HG02588 (cell line): ENCODE data around the gene MS4A18.
"Not testable (repeated sequence)": the region's sequence is repeated elsewhere in the genome, so short reads cannot be mapped to it uniquely, and the experiment has no call there.

Experiments
- ATAC-seq: cut with Tn5 transposase; IDR thresholded peaks from one replicate; pipeline ENCODE4 v1.9.1; 2021; ENCODE audit warnings: mild to moderate bottlenecking, moderate library complexity; ENCODE audit not compliant: unreplicated experiment

The MS4A18 gene

GRCh38 chr11:60724420-60724819 lies at the start of gene MS4A18:
Gene MS4A18 (plus strand): TSS chr11:60724720.
- no peak for ATAC-seq

- ATAC-seq: not testable (repeated sequence)
Measured at GRCh38 chr11:60678231-60678630, 46.3 kb upstream of the MS4A18 start.

GRCh38 chr11:60679879-60680278 lies 44.6 kb upstream of the MS4A18 start:
- no peak for ATAC-seq

- ATAC-seq: no peak
Measured at GRCh38 chr11:60680455-60681119, 43.9 kb upstream of the MS4A18 start.

- not testable (repeated sequence) for ATAC-seq
Measured at GRCh38 chr11:60684541-60684848, 40.0 kb upstream of the MS4A18 start.

- no peak for ATAC-seq
Measured at GRCh38 chr11:60691661-60692060, 32.9 kb upstream of the MS4A18 start.

GRCh38 chr11:60699284-60699691 lies 25.2 kb upstream of the MS4A18 start, which contains the start of gene MS4A8:
Gene MS4A8 (plus strand): TSS chr11:60699612. CDS start chr11:60700861, 1,249 bp downstream.
- no peak for ATAC-seq

GRCh38 chr11:60699936-60700335 lies 24.6 kb upstream of the MS4A18 start:
- ATAC-seq: no peak

- ATAC-seq: no peak
Measured at GRCh38 chr11:60700689-60701468, 23.6 kb upstream of the MS4A18 start.

- ATAC-seq: no peak
Measured at GRCh38 chr11:60701469-60701818, 23.1 kb upstream of the MS4A18 start.

- no peak for ATAC-seq
Measured at GRCh38 chr11:60703374-60703773, 21.1 kb upstream of the MS4A18 start.

GRCh38 chr11:60705895-60706294 lies 18.6 kb upstream of the MS4A18 start:
- no peak for ATAC-seq

GRCh38 chr11:60706931-60707330 lies 17.6 kb upstream of the MS4A18 start:
- no peak for ATAC-seq

- no peak for ATAC-seq
Measured at GRCh38 chr11:60710482-60710881, 14.0 kb upstream of the MS4A18 start.

GRCh38 chr11:60711276-60711675 lies 13.2 kb upstream of the MS4A18 start:
- ATAC-seq: no peak

- ATAC-seq: not testable (repeated sequence)
Measured at GRCh38 chr11:60713423-60713822, 11.1 kb upstream of the MS4A18 start.

GRCh38 chr11:60717956-60718355 lies 6.6 kb upstream of the MS4A18 start:
- ATAC-seq: no peak

- no peak for ATAC-seq
Measured at GRCh38 chr11:60718524-60719316, 5.8 kb upstream of the MS4A18 start.

GRCh38 chr11:60719391-60719790 lies 5.1 kb upstream of the MS4A18 start:
- no peak for ATAC-seq

GRCh38 chr11:60720460-60720859 lies 4.1 kb upstream of the MS4A18 start:
- ATAC-seq: no peak

GRCh38 chr11:60725592-60725991 lies 1.1 kb downstream of the MS4A18 start:
- ATAC-seq: no peak

- no peak for ATAC-seq
Measured at GRCh38 chr11:60731586-60731985, 7.1 kb downstream of the MS4A18 start.
